Endothelial cell (in vitro differentiated cells): ENCODE measurements around the gene PLCB2. TPM values are rescaled to one million over a fixed set of nuclear protein-coding genes. Genes with fewer than 3 reads are reported as not detected.
A peak's percentile ranks its signal among the peaks of the same experiment; 100 is the strongest.

ENCODE experiments used
- DNase-seq: peaks from one replicate; pipeline ENCODE4 v3.0.0; 2021; ENCODE audit warnings: low spot score
- H3K27ac Mint-ChIP-seq: one replicate; pipeline ENCODE4 v1.8.0; 2021; ENCODE audit warnings: mixed read lengths, inconsistent platforms; ENCODE audit not compliant: unreplicated experiment
- H3K27me3 Mint-ChIP-seq: one replicate; pipeline ENCODE4 v1.8.0; 2021; ENCODE audit warnings: mild to moderate bottlenecking, moderate library complexity, mixed read lengths, inconsistent platforms; ENCODE audit not compliant: unreplicated experiment
- H3K36me3 Mint-ChIP-seq: one replicate; pipeline ENCODE4 v1.8.0; 2021; ENCODE audit warnings: mild to moderate bottlenecking, low read depth, mixed read lengths, inconsistent platforms; ENCODE audit not compliant: unreplicated experiment
- H3K4me1 Mint-ChIP-seq: one replicate; pipeline ENCODE4 v1.8.0; 2021; ENCODE audit warnings: mild to moderate bottlenecking, mixed read lengths, inconsistent platforms; ENCODE audit not compliant: unreplicated experiment
- H3K4me3 Mint-ChIP-seq: one replicate; pipeline ENCODE4 v1.8.0; 2021; ENCODE audit warnings: mild to moderate bottlenecking, mixed read lengths, inconsistent platforms; ENCODE audit not compliant: unreplicated experiment
- H3K9me3 Mint-ChIP-seq: one replicate; pipeline ENCODE4 v1.8.0; 2021; ENCODE audit warnings: mixed read lengths, inconsistent platforms; ENCODE audit not compliant: unreplicated experiment
- total RNA-seq: library from RNA; stranded (reverse); fragmentation: NEBNext Ultra II Directional; extraction: Animal tissue kit (Norgen Biotek cat#: 25700); gene quantifications from one replicate; pipeline ENCODE4 v1.2.1, GENCODE V29; 2021; ENCODE audit not compliant: unreplicated experiment
- TF ChIP-seq, protein P1 (sequence below): fragments of 200-600 bp; sonication (generic); IDR thresholded peaks from one replicate; pipeline ENCODE4 v1.5.0; 2021; ENCODE audit warnings: antibody characterized with exemption; ENCODE audit not compliant: unreplicated experiment

PLCB2 gene
- total RNA-seq, 1 donor from 2014 or later: 71.3 TPM

DNA sequence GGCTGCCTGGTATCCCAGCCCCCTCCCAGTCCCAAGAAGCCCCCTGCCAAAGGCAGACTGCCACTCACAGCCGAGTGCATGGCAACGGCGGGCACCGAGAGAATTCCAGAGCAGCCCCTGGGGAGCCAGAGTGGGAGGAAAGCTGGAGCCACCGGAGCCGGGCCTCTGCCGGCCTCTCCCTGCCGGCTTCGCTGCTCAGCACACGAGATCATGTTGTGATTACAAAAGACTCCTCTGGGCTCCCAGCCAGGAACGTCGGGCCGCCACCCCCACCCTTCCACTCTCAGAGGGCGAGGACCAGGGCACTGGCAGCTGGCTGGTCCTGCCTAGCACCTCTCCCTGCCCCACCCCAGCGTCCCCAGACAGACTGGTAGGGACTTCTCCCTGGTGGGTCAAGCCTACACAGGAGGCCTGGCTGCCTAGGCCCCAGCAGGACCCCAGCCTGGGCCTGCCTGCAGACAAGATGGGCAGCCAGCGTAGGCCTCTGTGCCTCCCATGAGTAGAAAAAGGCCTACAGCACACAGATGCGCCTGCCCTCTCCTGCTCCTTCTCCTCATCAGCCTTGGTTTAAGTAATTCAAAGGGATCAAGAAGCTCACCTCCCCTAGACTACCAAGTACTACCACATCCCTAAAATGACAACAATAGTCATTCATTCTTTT is 33.1 kb upstream of the PLCB2 start, which contains the start of gene CCDC9B:
TSS of gene CCDC9B (minus strand) at position 200 of the 661 bp plus-strand sequence. CDS start at position 80, 120 bp downstream.
- peaks cover 5% of the 10 kb centered on the region for H3K27me3 Mint-ChIP-seq
- peak within 1 kb of the TSS; percentile 42 for H3K27ac Mint-ChIP-seq
- no peak for DNase-seq
- H3K4me3 Mint-ChIP-seq: peak within 1 kb of the TSS; percentile 77
- TF ChIP-seq, protein P1, sequence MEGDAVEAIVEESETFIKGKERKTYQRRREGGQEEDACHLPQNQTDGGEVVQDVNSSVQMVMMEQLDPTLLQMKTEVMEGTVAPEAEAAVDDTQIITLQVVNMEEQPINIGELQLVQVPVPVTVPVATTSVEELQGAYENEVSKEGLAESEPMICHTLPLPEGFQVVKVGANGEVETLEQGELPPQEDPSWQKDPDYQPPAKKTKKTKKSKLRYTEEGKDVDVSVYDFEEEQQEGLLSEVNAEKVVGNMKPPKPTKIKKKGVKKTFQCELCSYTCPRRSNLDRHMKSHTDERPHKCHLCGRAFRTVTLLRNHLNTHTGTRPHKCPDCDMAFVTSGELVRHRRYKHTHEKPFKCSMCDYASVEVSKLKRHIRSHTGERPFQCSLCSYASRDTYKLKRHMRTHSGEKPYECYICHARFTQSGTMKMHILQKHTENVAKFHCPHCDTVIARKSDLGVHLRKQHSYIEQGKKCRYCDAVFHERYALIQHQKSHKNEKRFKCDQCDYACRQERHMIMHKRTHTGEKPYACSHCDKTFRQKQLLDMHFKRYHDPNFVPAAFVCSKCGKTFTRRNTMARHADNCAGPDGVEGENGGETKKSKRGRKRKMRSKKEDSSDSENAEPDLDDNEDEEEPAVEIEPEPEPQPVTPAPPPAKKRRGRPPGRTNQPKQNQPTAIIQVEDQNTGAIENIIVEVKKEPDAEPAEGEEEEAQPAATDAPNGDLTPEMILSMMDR: no peak
- H3K9me3 Mint-ChIP-seq: no peaks in the 10 kb centered on the region
- H3K4me1 Mint-ChIP-seq: peaks cover 17% of the 10 kb centered on the region
- H3K36me3 Mint-ChIP-seq: no peaks in the 10 kb centered on the region

DNA sequence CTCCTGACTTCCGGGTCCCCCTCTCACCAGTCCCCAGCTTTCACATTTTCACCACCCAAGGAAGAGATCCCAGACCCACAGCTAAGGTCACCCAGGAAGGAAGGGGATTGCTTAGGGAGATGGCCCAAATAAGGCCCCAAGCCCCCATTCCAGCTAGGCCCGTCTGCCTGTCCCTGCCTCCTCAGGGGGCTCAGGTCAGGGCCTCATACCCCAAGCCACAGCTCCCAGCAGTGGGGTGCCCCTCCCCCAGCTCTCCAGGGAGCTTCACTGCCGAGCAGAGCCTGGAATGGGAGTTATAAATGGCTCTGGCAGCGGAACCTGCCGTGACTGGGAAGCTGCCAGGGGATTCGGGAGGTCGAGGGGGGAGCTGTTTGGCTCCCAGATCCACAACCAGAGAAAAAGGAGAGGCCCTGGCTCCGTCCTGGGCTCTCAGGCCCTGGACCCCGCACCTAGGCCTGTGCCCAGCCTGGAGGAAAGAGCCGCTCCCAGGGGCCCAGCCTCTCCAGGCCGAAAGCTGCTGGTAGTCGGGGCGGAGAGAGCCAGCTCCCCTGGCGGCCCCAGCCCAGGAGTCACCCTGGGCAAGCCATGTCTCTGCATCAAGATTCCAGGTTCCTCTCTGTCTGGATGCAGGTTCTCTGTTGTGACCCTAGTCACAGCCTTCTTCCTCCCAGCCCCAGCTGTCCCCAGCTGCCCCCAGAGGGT is 32.5 kb upstream of the PLCB2 start:
- TF ChIP-seq, protein P1: no peak
- H3K4me1 Mint-ChIP-seq: peaks cover 17% of the 10 kb centered on the region

DNA sequence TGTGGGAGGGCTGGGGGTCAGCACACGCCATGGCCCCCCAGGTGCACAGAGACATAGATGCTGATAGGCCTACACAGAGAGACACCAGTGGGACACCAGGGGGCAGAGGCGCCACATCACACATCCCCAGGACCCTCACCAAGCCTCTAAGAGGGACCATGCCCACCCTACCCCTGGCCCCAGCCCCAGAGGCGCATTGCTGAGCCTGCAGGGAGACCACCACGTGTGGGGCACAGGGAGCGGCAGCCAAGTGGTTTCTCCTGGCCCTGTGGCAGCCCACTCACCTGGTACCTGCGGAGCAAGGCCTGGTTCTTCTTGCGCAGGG is 31.8 kb upstream of the PLCB2 start:
- no peaks in the 10 kb centered on the region for H3K36me3 Mint-ChIP-seq
- peaks cover 5% of the 10 kb centered on the region for H3K27me3 Mint-ChIP-seq
- TF ChIP-seq, protein P1: no peak
- H3K9me3 Mint-ChIP-seq: no peaks in the 10 kb centered on the region
- H3K4me1 Mint-ChIP-seq: peaks cover 17% of the 10 kb centered on the region
- H3K27ac Mint-ChIP-seq: no peak overlapping the region
- DNase-seq: no peak
- H3K4me3 Mint-ChIP-seq: no peak overlapping the region

More for the DNA sequence above, 32.5 kb upstream of the PLCB2 start:
- DNase-seq: no peak
- Mint-ChIP-seq H3K4me3 (no peak overlapping the region), H3K36me3 (no peaks in the 10 kb centered on the region), H3K9me3 (no peaks in the 10 kb centered on the region), H3K27ac (peak overlapping the region; percentile 42), H3K27me3 (peaks cover 5% of the 10 kb centered on the region)

DNA sequence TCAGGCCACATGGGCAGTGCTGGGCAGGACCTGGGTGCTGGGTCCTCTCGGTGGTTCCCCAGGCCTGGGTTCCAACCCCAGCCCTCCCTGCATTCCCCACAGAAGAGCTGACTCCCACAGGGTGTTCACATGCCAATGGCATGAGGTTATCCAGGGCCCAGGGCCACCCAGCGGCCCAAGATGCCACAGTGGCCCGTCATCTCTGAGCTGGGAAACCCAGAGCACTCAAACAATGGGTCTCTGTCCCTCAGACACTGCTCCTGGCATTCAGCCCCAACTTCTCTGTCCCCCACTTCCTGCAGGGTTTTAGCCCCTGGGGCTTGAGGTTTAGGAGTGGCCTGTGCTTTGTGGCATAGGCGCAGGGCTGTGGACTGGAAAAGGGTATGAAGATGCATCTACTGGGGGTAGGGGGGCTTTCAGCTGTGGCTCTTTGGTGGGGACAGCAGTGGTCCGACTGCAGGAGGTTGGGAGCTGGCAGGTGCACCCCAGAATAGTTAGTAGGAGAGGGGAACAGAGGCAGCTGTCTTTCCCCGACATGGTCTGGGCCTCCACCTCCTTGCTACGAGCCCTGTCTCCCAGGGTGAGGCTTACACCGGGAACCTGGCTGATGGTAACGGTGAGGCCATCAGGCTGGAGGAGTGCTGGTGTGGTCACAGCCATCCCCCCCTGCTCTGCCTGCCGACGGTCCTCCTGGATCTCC is 31.3 kb upstream of the PLCB2 start:
- Mint-ChIP-seq H3K4me3 (no peak overlapping the region), H3K27ac (no peak overlapping the region), H3K4me1 (peaks cover 22% of the 10 kb centered on the region), H3K9me3 (no peaks in the 10 kb centered on the region), H3K27me3 (peaks cover 5% of the 10 kb centered on the region), H3K36me3 (no peaks in the 10 kb centered on the region)
- no peak for DNase-seq
- TF ChIP-seq, protein P1: no peak
